Measurements from ENCODE around the gene A2M.

Gene A2M

DNA sequence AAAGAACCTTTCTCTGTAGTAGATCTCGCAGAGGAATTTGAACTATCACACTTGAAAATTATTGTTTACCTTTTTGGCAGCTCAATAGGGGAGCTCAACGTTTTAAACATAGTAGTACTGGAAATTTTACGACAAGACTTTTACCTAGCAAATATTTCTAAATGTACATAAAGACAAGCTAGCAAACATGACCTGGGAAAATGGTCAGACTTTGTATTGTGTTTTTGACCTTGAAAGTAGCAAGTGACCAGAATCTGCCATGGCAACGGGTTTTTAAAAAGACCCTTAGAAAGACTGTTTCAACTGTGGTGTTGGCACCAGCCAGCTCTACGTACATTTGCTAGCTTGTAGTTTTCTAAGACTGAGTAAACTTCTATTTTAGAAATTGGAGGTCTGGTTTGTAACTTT lies 20.2 kb upstream of the A2M start:
- Histone ChIP-seq H3K36me3 (replicated peaks; ENCODE audit: insufficient read depth, low read length) (no peaks in the 10 kb centered on the region), H3K4me3 (ENCODE audit: low read length) (no peak overlapping the region)

DNA sequence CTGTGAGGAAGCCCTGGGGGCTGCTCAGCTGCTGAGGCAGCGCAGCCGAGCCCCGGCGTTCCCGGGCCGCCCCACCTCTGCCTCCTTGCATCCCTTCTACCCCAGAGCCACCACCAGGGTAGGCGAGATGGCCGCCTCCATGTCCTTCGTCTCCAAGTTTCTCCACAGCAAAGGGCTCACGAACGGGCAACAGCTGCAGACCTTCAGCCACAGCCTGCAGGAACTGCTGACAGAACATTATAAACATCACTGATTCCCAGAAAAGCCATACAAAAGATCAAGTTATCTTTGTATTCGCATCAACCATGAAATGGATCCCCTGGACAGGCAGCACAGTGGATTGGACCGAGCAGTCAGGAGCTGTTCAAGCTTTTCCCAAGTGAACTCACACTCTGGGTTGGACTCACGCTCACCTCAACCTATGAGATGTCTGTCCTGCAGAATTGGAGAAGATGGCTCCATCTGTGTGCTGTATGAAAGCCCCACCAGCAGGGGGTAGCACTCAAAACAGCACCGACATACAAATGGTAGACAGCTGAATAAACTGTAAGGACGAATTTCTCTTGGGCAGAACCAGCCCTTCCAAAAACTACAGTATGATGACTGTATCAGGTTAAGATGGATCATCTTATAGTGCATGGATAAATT lies 19.4 kb upstream of the A2M start:
- no peak overlapping the region for H3K27ac ChIP-seq (ENCODE audit: low read length)
- H2AFZ ChIP-seq (ENCODE audit: low read length) = 0 out of 2 replicates have a peak overlapping the region, but pooled peaks have one; percentile 19
- H3K36me3 ChIP-seq (replicated peaks; ENCODE audit: insufficient read depth, low read length) = no peaks in the 10 kb centered on the region
- no peaks in the 10 kb centered on the region for H3K9me2 ChIP-seq (replicated peaks; ENCODE audit: insufficient read depth, low read length)
- H3K9me3 ChIP-seq (replicated peaks; ENCODE audit: insufficient read depth, low read length) = no peaks in the 10 kb centered on the region
- H4K20me1 ChIP-seq (ENCODE audit: insufficient read depth, low read length) = no peaks in the 10 kb centered on the region
- no peaks in the 10 kb centered on the region for H3F3A ChIP-seq (ENCODE audit: insufficient read depth, low read length)
- no peak overlapping the region for H3K4me3 ChIP-seq (ENCODE audit: low read length)
- TF ChIP-seq, protein P1, sequence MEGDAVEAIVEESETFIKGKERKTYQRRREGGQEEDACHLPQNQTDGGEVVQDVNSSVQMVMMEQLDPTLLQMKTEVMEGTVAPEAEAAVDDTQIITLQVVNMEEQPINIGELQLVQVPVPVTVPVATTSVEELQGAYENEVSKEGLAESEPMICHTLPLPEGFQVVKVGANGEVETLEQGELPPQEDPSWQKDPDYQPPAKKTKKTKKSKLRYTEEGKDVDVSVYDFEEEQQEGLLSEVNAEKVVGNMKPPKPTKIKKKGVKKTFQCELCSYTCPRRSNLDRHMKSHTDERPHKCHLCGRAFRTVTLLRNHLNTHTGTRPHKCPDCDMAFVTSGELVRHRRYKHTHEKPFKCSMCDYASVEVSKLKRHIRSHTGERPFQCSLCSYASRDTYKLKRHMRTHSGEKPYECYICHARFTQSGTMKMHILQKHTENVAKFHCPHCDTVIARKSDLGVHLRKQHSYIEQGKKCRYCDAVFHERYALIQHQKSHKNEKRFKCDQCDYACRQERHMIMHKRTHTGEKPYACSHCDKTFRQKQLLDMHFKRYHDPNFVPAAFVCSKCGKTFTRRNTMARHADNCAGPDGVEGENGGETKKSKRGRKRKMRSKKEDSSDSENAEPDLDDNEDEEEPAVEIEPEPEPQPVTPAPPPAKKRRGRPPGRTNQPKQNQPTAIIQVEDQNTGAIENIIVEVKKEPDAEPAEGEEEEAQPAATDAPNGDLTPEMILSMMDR (IDR thresholded peaks at IDR 0.05; ENCODE audit: low read length) = peak; percentile 60
- no peak for TF ChIP-seq EZH2 (optimal IDR thresholded peaks at IDR 0.05; ENCODE audit: low read depth, low read length)
- peak; percentile 48 for DNase-seq
- no peak overlapping the region for H3K9ac ChIP-seq (ENCODE audit: low read length)
- no peaks in the 10 kb centered on the region for H3K79me2 ChIP-seq (ENCODE audit: low read length)
- H3K4me2 ChIP-seq (ENCODE audit: low read depth, low read length) = no peak overlapping the region
- no peaks in the 10 kb centered on the region for H3K4me1 ChIP-seq (ENCODE audit: low read length)
- no peaks in the 10 kb centered on the region for H3K27me3 ChIP-seq (replicated peaks; ENCODE audit: insufficient read depth, low read length)

More for the DNA sequence above, 20.2 kb upstream of the A2M start:
- Histone ChIP-seq H4K20me1 (ENCODE audit: insufficient read depth, low read length) (no peaks in the 10 kb centered on the region), H3F3A (ENCODE audit: insufficient read depth, low read length) (no peaks in the 10 kb centered on the region), H3K27me3 (replicated peaks; ENCODE audit: insufficient read depth, low read length) (no peaks in the 10 kb centered on the region), H3K9ac (ENCODE audit: low read length) (no peak overlapping the region), H3K27ac (ENCODE audit: low read length) (no peak overlapping the region), H3K9me2 (replicated peaks; ENCODE audit: insufficient read depth, low read length) (no peaks in the 10 kb centered on the region), H3K4me2 (ENCODE audit: low read depth, low read length) (no peak overlapping the region), H3K4me1 (ENCODE audit: low read length) (no peaks in the 10 kb centered on the region), H3K79me2 (ENCODE audit: low read length) (no peaks in the 10 kb centered on the region), H2AFZ (ENCODE audit: low read length) (no peak overlapping the region), H3K9me3 (replicated peaks; ENCODE audit: insufficient read depth, low read length) (no peaks in the 10 kb centered on the region)
- TF ChIP-seq EZH2 (optimal IDR thresholded peaks at IDR 0.05; ENCODE audit: low read depth, low read length) = no peak
- TF ChIP-seq, protein P1 (IDR thresholded peaks at IDR 0.05; ENCODE audit: low read length) = no peak
- no peak for TF ChIP-seq EZH2phosphoT487 (IDR thresholded peaks at IDR 0.05; ENCODE audit: low read length)
- DNase-seq = no peak

DNA sequence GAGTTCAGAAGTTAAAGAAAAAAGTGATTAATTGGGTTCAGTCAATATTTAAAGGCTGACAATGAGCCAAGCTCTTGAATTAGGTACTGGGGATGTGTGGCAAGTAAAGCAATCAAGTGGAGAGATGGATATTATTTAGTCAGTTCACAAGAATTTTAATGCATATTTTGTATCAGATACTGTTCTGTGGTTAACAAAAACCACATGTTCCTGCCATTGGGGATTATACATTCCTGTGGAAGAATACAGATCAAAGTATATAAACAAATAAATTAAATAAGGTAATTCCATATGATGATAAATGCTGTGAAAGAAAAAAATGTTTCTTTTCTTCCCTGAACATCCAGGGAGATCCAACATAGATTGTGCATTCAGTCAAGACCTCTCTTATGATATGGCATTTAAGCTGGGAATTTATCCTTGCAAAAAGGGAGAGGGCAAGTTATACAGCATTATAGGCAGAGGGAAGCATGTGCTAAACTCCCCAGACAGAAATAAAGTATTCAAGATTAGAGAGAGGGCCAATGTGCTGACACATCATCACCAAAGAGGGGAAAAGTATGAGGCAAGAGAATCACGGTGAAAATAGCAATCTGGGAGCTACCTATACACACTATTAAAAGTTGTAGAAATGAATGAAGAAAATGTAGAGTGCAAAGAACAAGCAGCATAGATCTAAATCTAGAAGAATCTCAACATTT lies 17.6 kb upstream of the A2M start:
- Histone ChIP-seq H3F3A (ENCODE audit: insufficient read depth, low read length) (no peaks in the 10 kb centered on the region), H3K27ac (ENCODE audit: low read length) (no peak overlapping the region), H3K4me2 (ENCODE audit: low read depth, low read length) (no peak overlapping the region), H3K4me3 (ENCODE audit: low read length) (no peak overlapping the region), H3K9me2 (replicated peaks; ENCODE audit: insufficient read depth, low read length) (no peaks in the 10 kb centered on the region), H4K20me1 (ENCODE audit: insufficient read depth, low read length) (no peaks in the 10 kb centered on the region), H2AFZ (ENCODE audit: low read length) (no peak overlapping the region), H3K79me2 (ENCODE audit: low read length) (no peaks in the 10 kb centered on the region), H3K9me3 (replicated peaks; ENCODE audit: insufficient read depth, low read length) (no peaks in the 10 kb centered on the region), H3K36me3 (replicated peaks; ENCODE audit: insufficient read depth, low read length) (no peaks in the 10 kb centered on the region), H3K9ac (ENCODE audit: low read length) (no peak overlapping the region), H3K4me1 (ENCODE audit: low read length) (no peaks in the 10 kb centered on the region), H3K27me3 (replicated peaks; ENCODE audit: insufficient read depth, low read length) (no peaks in the 10 kb centered on the region)
- TF ChIP-seq EZH2 (optimal IDR thresholded peaks at IDR 0.05; ENCODE audit: low read depth, low read length) = no peak
- TF ChIP-seq, protein P1 (IDR thresholded peaks at IDR 0.05; ENCODE audit: low read length) = no peak
- TF ChIP-seq EZH2phosphoT487 (IDR thresholded peaks at IDR 0.05; ENCODE audit: low read length) = no peak
- DNase-seq = no peak
